Gastroesophageal sphincter (tissue), 4 donors: ENCODE data around the gene PRLR. TPM values are rescaled to one million over a fixed set of nuclear protein-coding genes. Genes with fewer than 3 reads are reported as not detected.
"Not testable (repeated sequence)": the region's sequence is repeated elsewhere in the genome, so short reads cannot be mapped to it uniquely, and the experiment has no call there.

ENCODE experiments used
- ATAC-seq: fragments of 150-250 bp; one replicate; pipeline ENCODE4 v1.9.1; 2016; ENCODE audit warnings: mild to moderate bottlenecking, moderate library complexity
- H3K27ac ChIP-seq, 4 donors: fragments of 200-600 bp; sonication (generic) in 3 of 4; 1 replicate in 3 of 4; 2 replicates in 1 of 4; pipeline ENCODE4 v1.5.1; 2016 to 2019
- H3K27me3 ChIP-seq: fragments of 200-600 bp; sonication (generic); one replicate; pipeline ENCODE4 v1.5.1; 2019
- H3K36me3 ChIP-seq, 2 donors: fragments of 200-600 bp; sonication (generic); one replicate each; pipeline ENCODE4 v1.5.1; 2019; ENCODE audit warnings: control low read depth in 1 of 2
- H3K4me1 ChIP-seq, 3 donors: fragments of 200-600 bp; sonication (generic); 1 replicate in 2 of 3; 2 replicates in 1 of 3; pipeline ENCODE4 v1.5.1; 2016 to 2019; ENCODE audit warnings: control low read depth in 2 of 3
- H3K4me3 ChIP-seq, 2 donors: fragments of 200-600 bp; sonication (generic); one replicate each; pipeline ENCODE4 v1.5.1; 2019; ENCODE audit warnings: mild to moderate bottlenecking in 1 of 2, moderate library complexity in 1 of 2
- H3K9me3 ChIP-seq, 3 donors: fragments of 200-600 bp; sonication (generic); one replicate each; pipeline ENCODE4 v1.5.1; 2017 to 2019; ENCODE audit warnings: control low read depth in 2 of 3
- CTCF ChIP-seq, 4 experiments: fragments of 200-600 bp in 2 of 4; fragments of 450-650 bp in 2 of 4; sonication (generic) in 1 of 4; IDR thresholded peaks; one replicate each; pipeline ENCODE4 v1.5.1; 2017 to 2019; ENCODE audit warnings: antibody characterized with exemption in 4 of 4, mild to moderate bottlenecking in 2 of 4, moderate library complexity in 2 of 4
- EP300 ChIP-seq: sonication (generic); formaldehyde crosslinking; IDR thresholded peaks from one replicate; pipeline ENCODE4 v1.6.1; 2017; ENCODE audit warnings: antibody characterized with exemption, mild to moderate bottlenecking
- POLR2A ChIP-seq, 2 donors: fragments of 450-650 bp; IDR thresholded peaks; one replicate each; pipeline ENCODE4 v1.6.1; 2017; ENCODE audit warnings: antibody characterized with exemption in 2 of 2, mild to moderate bottlenecking in 2 of 2, moderate library complexity in 1 of 2
- POLR2AphosphoS5 ChIP-seq: sonication (generic); formaldehyde crosslinking; IDR thresholded peaks from one replicate; pipeline ENCODE4 v1.6.1; 2017; ENCODE audit warnings: antibody characterized with exemption
- WGBS, 2 donors: methylation state at CpG; one replicate each; pipeline ENCODE4 v1.1.5; 2018; ENCODE audit warnings: low coverage in 1 of 2; 5-methylcytosine and 5-hydroxymethylcytosine counted together
- total RNA-seq, 4 donors: library from RNA; depleted of rRNA; stranded (reverse); fragments of >200 nt; gene quantifications; one replicate each; pipeline ENCODE4 v1.1.0, GENCODE V29; 2016

Gene PRLR
- total RNA-seq, 4 donors from 2014 or later, result 0.16 to 1.4 (median 0.85) TPM

GRCh38 chr5:35114698-35115097 is 115.6 kb downstream of the PRLR start:
- ATAC-seq, result no peak
- Histone ChIP-seq H3K36me3 (no peaks in the 10 kb centered on the region), H3K4me1 (no peaks in the 10 kb centered on the region), H3K27me3 (no peaks in the 10 kb centered on the region), H3K27ac (no peak overlapping the region), H3K4me3 (no peak overlapping the region), H3K9me3 (peaks cover 0 to 3% (median 0%) of the 10 kb centered on the region in 3 donors)
- no peak for TF ChIP-seq POLR2AphosphoS5
- TF ChIP-seq POLR2A (IDR thresholded peaks at IDR 0.05), result no peak
- TF ChIP-seq EP300, result no peak
- no peak for TF ChIP-seq CTCF (IDR thresholded peaks at IDR 0.05)
- 82 to 100% methylated on average over 2 to 3 of the region's 4 CpGs for WGBS, 2 donors

- peaks cover 0 to 16% (median 0%) of the 10 kb centered on the region in 3 donors for H3K9me3 ChIP-seq
- no peak for ATAC-seq
- TF ChIP-seq EP300 (no peak), CTCF (IDR thresholded peaks at IDR 0.05) (no peak), POLR2AphosphoS5 (no peak), POLR2A (IDR thresholded peaks at IDR 0.05) (no peak)
- no peak overlapping the region for H3K4me3 ChIP-seq
- no peaks in the 10 kb centered on the region for H3K4me1 ChIP-seq
- no peaks in the 10 kb centered on the region for H3K36me3 ChIP-seq
- no peaks in the 10 kb centered on the region for H3K27me3 ChIP-seq
- WGBS, 2 donors, result 10 to 44% methylated on average over 2 to 4 of the region's 4 CpGs
- no peak overlapping the region for H3K27ac ChIP-seq
These were observed 118.0 kb downstream of the PRLR start for GRCh38 chr5:35112300-35112699.

GRCh38 chr5:35104550-35104949 is 125.7 kb downstream of the PRLR start:
- not testable (repeated sequence) for H3K27ac ChIP-seq, H3K4me1 ChIP-seq, H3K27me3 ChIP-seq, H3K4me3 ChIP-seq, H3K36me3 ChIP-seq, ATAC-seq
- 79 to 95% methylated on average over 4 to 6 of the region's 11 CpGs for WGBS, 2 donors
- peaks cover 0 to 12% (median 0%) of the 10 kb centered on the region in 3 donors for H3K9me3 ChIP-seq

GRCh38 chr5:35103637-35104299 is 126.5 kb downstream of the PRLR start:
- Histone ChIP-seq H3K4me1 (no peaks in the 10 kb centered on the region), H3K4me3 (no peak overlapping the region), H3K27ac (no peak overlapping the region), H3K27me3 (peaks cover 8% of the 10 kb centered on the region), H3K9me3 (peaks cover 0 to 5% (median 0%) of the 10 kb centered on the region in 3 donors), H3K36me3 (no peaks in the 10 kb centered on the region)
- ATAC-seq, result no peak
- 81% methylated on average over 5 of the region's 5 CpGs; no CpG with 5 or more reads in 1 of the 2 donors for WGBS, 2 donors
- TF ChIP-seq CTCF (IDR thresholded peaks at IDR 0.05), result no peak
- TF ChIP-seq EP300, result no peak
- TF ChIP-seq POLR2AphosphoS5, result no peak
- no peak for TF ChIP-seq POLR2A (IDR thresholded peaks at IDR 0.05)

- H3K4me1 ChIP-seq, H3K4me3 ChIP-seq, H3K27ac ChIP-seq, ATAC-seq, H3K27me3 ChIP-seq, H3K36me3 ChIP-seq, H3K9me3 ChIP-seq: not testable (repeated sequence)
- WGBS, 2 donors, result 86 to 100% methylated on average over 3 of the region's 9 CpGs
These were observed 128.6 kb downstream of the PRLR start for GRCh38 chr5:35101720-35102119.

- ATAC-seq, result no peak
- 80 to 89% methylated on average over 4 of the region's 4 CpGs for WGBS, 2 donors
- no peaks in the 10 kb centered on the region for H3K9me3 ChIP-seq
- H3K36me3 ChIP-seq, result no peaks in the 10 kb centered on the region
- H3K27me3 ChIP-seq, result peaks cover 8% of the 10 kb centered on the region
- no peak overlapping the region for H3K4me3 ChIP-seq
- no peak overlapping the region for H3K27ac ChIP-seq
- no peaks in the 10 kb centered on the region for H3K4me1 ChIP-seq
- TF ChIP-seq EP300 (no peak), CTCF (IDR thresholded peaks at IDR 0.05) (no peak), POLR2AphosphoS5 (no peak), POLR2A (IDR thresholded peaks at IDR 0.05) (no peak)
These were observed 129.3 kb downstream of the PRLR start for GRCh38 chr5:35101016-35101415.
